ENCODE data around the gene ERN1.

Gene ERN1

DNA sequence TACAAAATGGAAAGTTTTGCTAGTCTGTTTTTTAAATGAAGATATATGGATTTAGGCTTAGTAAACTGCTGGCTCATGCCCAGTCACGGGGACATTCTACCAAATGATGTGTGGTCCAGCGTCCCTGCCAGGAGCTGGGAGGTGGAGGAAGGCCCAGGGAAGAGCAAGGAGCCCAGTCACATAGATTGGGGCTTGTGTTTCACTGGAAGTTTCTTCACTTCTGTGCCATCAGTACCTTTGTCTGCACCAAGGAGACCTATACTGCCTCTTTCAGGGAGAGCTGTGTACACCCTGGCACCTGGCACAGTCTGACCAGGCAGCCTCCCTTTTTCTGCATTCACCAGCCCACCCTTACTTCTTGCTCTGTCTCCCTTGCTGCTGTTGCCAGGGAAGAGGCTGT, 32.6 kb upstream of the ERN1 start:
- TF ChIP-seq GATA2 (IDR thresholded peaks at IDR 0.05; ENCODE audit: low read depth, low read length), result no peak
- no peak for TF ChIP-seq GATA3 (IDR thresholded peaks at IDR 0.05; ENCODE audit: low read depth, low read length)

- no peak for TF ChIP-seq GATA2 (IDR thresholded peaks at IDR 0.05; ENCODE audit: low read depth, low read length)
- no peak for TF ChIP-seq GATA3 (IDR thresholded peaks at IDR 0.05; ENCODE audit: low read depth, low read length)
Measured at GRCh38 chr17:64161380-64162176, 31.6 kb upstream of the ERN1 start.

DNA sequence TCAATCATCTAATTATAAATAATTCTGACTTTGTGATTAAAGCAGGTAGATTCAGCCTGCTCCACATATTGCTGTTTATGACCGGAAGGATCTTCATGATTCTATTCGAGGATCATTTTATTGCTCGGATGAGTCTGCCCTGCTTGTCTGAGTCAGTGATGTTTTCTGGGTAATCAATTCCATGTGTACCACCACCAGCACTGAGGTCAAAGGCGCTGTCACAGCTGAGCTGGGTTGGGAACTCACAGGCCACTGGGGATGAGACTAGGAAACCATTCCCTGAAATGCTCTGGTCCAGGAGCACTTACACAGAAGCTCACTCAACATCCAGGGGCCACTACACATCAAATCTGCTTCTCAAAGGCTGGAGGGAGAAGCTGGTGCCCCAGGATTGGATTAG, 30.4 kb upstream of the ERN1 start:
- TF ChIP-seq GATA3 (IDR thresholded peaks at IDR 0.05; ENCODE audit: low read depth, low read length), result no peak
- TF ChIP-seq GATA2 (IDR thresholded peaks at IDR 0.05; ENCODE audit: low read depth, low read length), result no peak

DNA sequence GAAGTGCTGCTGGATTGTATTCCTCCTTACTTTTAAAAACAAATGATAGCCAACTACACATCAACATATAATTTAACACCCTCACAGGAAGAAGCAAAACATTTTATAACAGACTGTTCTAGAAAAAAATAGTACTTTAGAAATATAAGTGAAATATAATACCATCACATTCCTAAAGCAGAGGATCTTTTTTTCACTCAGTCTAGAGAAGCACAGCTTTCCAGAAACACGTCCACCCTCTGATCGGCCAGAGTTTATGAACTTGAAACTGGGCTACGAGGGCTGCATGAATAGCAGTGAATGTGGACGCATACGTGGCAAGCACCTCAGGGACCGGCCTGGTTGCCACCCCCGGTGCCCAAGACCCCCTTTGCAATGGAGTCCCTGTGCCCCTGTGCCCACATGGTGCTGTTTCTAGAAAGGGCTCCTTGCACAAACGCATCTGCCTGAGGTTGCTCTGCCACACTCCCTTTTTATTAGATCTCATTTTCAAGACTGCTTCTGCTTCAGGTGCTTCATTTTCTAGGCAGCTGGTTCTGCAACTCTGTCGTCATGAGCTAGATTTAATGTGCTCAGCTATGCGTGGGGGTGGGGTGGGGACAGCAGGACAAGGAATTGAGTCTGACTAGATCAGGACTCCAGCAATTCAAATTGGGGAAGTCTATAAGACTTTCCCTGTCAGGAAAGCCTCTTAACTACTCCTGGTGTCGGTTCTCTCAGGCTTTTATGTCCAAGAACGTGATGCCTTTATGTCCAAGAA, 29.1 kb upstream of the ERN1 start:
- TF ChIP-seq GATA3 (IDR thresholded peaks at IDR 0.05; ENCODE audit: low read depth, low read length) (no peak), GATA2 (IDR thresholded peaks at IDR 0.05; ENCODE audit: low read depth, low read length) (no peak)

- TF ChIP-seq GATA2 (IDR thresholded peaks at IDR 0.05; ENCODE audit: low read depth, low read length) (no peak), GATA3 (IDR thresholded peaks at IDR 0.05; ENCODE audit: low read depth, low read length) (no peak)
Measured at GRCh38 chr17:64158406-64158805, 28.5 kb upstream of the ERN1 start.

DNA sequence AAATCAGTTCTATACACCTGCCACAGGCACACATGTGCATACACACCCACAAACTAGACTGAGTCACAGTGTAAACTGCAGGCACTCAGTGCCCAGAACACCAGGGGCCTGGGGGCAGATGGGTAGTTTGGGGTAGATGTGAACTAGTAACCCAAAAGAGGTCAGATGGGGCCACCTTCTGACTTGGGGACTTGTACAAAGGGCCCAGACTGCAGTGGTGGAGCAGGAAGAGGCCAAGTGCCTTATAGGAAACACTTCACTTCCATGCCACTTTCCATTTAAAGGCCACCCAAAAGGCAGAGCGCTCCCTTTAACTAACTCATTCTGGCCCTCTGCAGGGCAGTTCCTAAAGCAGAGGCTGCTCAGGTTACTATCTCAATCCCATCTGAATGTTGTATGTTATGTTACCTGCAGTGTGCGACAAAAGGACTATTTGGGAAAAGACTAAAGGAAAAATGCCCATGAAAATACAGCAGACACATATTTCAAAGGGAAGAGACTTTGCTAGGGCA, 27.8 kb upstream of the ERN1 start:
- no peak for TF ChIP-seq GATA2 (IDR thresholded peaks at IDR 0.05; ENCODE audit: low read depth, low read length)

- TF ChIP-seq GATA2 (IDR thresholded peaks at IDR 0.05; ENCODE audit: low read depth, low read length) (no peak), GATA3 (IDR thresholded peaks at IDR 0.05; ENCODE audit: low read depth, low read length) (no peak)
Measured at GRCh38 chr17:64156670-64157069, 26.7 kb upstream of the ERN1 start.

GRCh38 chr17:64155751-64156544, 26.0 kb upstream of the ERN1 start:
- TF ChIP-seq GATA3 (IDR thresholded peaks at IDR 0.05; ENCODE audit: low read depth, low read length), result no peak
- TF ChIP-seq GATA2 (IDR thresholded peaks at IDR 0.05; ENCODE audit: low read depth, low read length), result no peak

DNA sequence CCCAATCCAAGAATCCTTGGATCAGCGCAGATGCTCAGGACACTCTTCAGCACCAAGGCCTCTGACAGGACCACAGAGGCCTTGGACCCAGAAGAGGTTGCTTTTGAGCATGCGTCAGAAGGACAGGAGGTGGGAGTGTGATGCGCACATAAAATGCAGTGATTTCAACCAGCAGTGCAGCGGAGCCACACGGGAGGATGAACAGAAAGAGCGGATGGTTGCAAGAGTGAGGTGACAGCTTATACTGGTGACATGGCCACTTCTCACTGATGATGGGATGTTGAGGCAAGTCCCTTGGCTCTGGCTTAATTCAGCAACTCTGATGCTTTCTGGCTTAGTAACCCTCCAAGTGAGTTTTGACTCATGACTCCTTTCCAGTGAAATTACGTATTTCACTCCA, 25.2 kb upstream of the ERN1 start:
- no peak for TF ChIP-seq GATA3 (IDR thresholded peaks at IDR 0.05; ENCODE audit: low read depth, low read length)
- TF ChIP-seq GATA2 (IDR thresholded peaks at IDR 0.05; ENCODE audit: low read depth, low read length), result no peak

- TF ChIP-seq GATA3 (IDR thresholded peaks at IDR 0.05; ENCODE audit: low read depth, low read length), result no peak
- no peak for TF ChIP-seq GATA2 (IDR thresholded peaks at IDR 0.05; ENCODE audit: low read depth, low read length)
Measured at GRCh38 chr17:64154717-64155116, 24.8 kb upstream of the ERN1 start.

DNA sequence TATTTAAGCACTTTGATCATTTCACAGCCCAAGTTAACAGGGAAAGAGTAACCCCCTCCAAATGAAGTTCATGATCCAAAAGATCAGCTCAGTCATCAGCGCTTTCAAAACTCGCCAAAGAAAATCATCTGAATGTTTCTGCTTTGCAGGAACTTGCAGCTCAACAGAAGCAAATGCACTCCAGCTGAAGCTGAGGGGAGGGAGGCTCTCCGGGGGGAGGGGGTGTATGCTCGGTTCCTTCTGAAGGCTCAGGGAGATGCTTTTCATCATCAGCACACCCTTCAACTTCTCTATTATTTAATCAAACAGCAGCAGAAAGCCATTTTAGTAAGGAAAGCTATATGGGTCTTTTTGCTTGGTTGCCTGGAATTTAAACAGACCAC, 24.4 kb upstream of the ERN1 start:
- TF ChIP-seq GATA3 (IDR thresholded peaks at IDR 0.05; ENCODE audit: low read depth, low read length) (no peak), GATA2 (IDR thresholded peaks at IDR 0.05; ENCODE audit: low read depth, low read length) (no peak)

DNA sequence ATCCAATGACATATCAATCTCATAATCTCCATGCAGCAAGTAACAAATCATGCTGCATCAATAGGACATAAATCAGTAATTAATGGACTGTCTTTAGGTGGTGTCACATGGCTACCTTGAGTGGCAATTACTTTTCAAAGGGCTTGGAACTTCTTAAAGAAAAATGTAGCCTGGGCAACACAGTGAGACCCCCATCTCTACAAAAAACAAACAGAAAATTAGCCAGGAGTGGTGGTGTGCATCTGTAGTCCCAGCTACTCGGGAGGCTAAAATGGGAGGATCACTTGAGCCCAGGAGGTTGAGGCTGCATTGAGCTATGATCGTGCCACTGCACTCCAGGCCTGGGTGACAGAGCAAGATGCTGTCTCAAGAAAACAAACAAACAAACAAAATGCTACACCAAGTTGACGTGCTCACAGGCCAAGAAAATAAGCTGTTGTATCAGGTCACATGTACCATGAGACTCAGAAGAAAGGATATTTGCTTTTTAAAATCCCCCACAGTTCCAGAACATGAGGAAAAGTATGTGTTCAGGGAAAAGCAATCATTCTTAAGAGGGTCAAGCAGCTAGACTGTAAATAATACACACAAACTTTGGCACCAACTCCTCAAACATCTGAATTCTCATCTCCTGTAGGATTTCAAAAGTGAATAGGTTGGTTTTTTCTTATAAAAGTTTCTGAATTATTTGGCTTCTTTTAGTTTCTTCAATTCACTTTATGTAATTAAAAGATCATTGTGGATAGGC, 23.8 kb upstream of the ERN1 start:
- no peak for TF ChIP-seq GATA3 (IDR thresholded peaks at IDR 0.05; ENCODE audit: low read depth, low read length)
- no peak for TF ChIP-seq GATA2 (IDR thresholded peaks at IDR 0.05; ENCODE audit: low read depth, low read length)

DNA sequence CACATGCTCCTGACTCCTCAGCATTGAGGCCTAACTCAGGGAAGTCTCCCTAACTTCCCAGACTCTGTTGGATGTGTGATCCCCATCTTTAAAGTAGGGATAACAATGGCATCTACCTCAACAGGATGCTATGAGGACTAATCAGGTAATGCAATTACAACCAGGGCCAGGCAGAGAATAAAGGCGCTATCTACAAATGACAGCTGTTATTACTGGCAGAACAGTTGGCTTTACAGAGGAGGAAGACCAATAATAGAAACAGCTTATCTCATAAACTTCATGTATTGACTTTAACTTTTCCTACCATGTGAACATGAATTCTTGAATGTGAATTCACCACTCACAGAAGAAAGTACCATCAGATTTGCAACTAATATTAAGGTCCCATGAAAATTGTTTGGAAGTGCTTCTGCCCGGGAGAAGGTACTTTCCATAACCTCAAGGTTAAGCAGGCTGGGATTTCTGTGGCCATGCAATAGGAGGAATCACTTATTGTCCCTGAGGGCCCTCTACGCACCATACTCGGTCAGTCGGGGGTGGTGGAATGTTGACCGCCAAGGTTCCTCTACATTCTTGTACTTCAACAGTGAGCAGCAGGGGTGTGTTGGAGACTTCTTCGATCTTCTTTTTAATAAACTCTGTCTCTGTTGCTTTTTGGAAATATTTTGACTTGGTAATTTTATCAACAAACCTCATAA, 22.6 kb upstream of the ERN1 start:
- TF ChIP-seq GATA3 (IDR thresholded peaks at IDR 0.05; ENCODE audit: low read depth, low read length) (no peak), GATA2 (IDR thresholded peaks at IDR 0.05; ENCODE audit: low read depth, low read length) (no peak)

All from SH-SY5Y (cell line).